K562 (cell line): ENCODE data around the gene ZCCHC8. TPM values are rescaled to one million over a fixed set of nuclear protein-coding genes. Genes with fewer than 3 reads are reported as not detected.

Experiments
- CC2D1A ChIP-seq: fragments of 450-650 bp; IDR thresholded peaks from 2 replicates; pipeline ENCODE4 v1.6.1; 2017; ENCODE audit warnings: mild to moderate bottlenecking
- CTCF ChIP-seq, 3 experiments: IDR thresholded peaks in 2 of 3; conservative IDR thresholded peaks in 1 of 3; 2 replicates each; pipeline ENCODE4 v1.5.1; 2011 to 2012; ENCODE audit warnings: low read length in 3 of 3, mild to moderate bottlenecking in 3 of 3, control low read depth in 2 of 3, improper control_type of control experiment in 1 of 3, inconsistent platforms in 1 of 3, low read depth in 1 of 3, mixed read lengths in 1 of 3, moderate library complexity in 1 of 3; ENCODE audit not compliant: insufficient read depth in 2 of 3
- DACH1 ChIP-seq: fragments of 450-650 bp; IDR thresholded peaks from 2 replicates; pipeline ENCODE4 v1.6.1; 2018; ENCODE audit not compliant: partially characterized antibody
- EHMT2 ChIP-seq: fragments of 450-650 bp; IDR thresholded peaks from 2 replicates; pipeline ENCODE4 v1.6.1; 2018; ENCODE audit warnings: antibody characterized with exemption
- ELK1 ChIP-seq: sonication (generic); formaldehyde crosslinking; IDR thresholded peaks from 2 replicates; pipeline ENCODE4 v1.8.1; 2022; ENCODE audit warnings: missing genetic modification reagents
- ETS2 ChIP-seq: IDR thresholded peaks from 2 replicates; pipeline ENCODE4 v1.6.1; 2016; ENCODE audit warnings: borderline replicate concordance, missing genetic modification characterization, mild to moderate bottlenecking, moderate library complexity, missing compliant biosample characterization; ENCODE audit not compliant: poor library complexity, severe bottlenecking
- GATAD2A ChIP-seq: fragments of 450-650 bp; IDR thresholded peaks from 2 replicates; pipeline ENCODE4 v1.6.1; 2017
- ILF3 ChIP-seq: fragments of 450-650 bp; IDR thresholded peaks from 2 replicates; pipeline ENCODE4 v1.6.1; 2018; ENCODE audit warnings: antibody characterized with exemption, mild to moderate bottlenecking, moderate library complexity, borderline replicate concordance
- KDM5B ChIP-seq: fragments of 200-600 bp; sonication (generic); IDR thresholded peaks from 2 replicates; pipeline ENCODE4 v1.6.1; 2012; ENCODE audit warnings: low read depth, mild to moderate bottlenecking, moderate library complexity, low read length, control low read depth, inconsistent platforms; ENCODE audit not compliant: insufficient replicate concordance
- MYC ChIP-seq, 2 experiments: fragments of 250-450 bp in 1 of 2; sonication (Bioruptor Pico) in 1 of 2; IDR thresholded peaks; 2 replicates each; pipeline versions ENCODE4 v1.5.1 to v1.6.1; 2012 to 2021; ENCODE audit warnings: low read depth in 2 of 2, borderline replicate concordance in 1 of 2, improper control_type of control experiment in 1 of 2, low read length in 1 of 2, mild to moderate bottlenecking in 1 of 2, moderate library complexity in 1 of 2
- NCOA1 ChIP-seq: fragments of 450-650 bp; IDR thresholded peaks from 2 replicates; pipeline ENCODE4 v1.6.1; 2016; ENCODE audit warnings: low read depth
- NFE2 ChIP-seq: IDR thresholded peaks from 2 replicates; pipeline ENCODE4 v1.6.1; 2014; ENCODE audit warnings: antibody characterized with exemption, low read depth
- NR2C2 ChIP-seq, 2 experiments: fragments of 200-800 bp in 1 of 2; sonication (Bioruptor generic) in 1 of 2; sonication (generic) in 1 of 2; formaldehyde crosslinking in 1 of 2; IDR thresholded peaks; 2 replicates each; pipeline versions ENCODE4 v1.6.1 to v1.8.0; 2016 to 2022; ENCODE audit warnings: mild to moderate bottlenecking in 1 of 2, missing compliant biosample characterization in 1 of 2, missing genetic modification characterization in 1 of 2, missing genetic modification reagents in 1 of 2
- PHF21A ChIP-seq: fragments of 450-650 bp; IDR thresholded peaks from 2 replicates; pipeline ENCODE4 v1.6.1; 2017; ENCODE audit warnings: low read depth, borderline replicate concordance
- STAT5B ChIP-seq: fragments of 250-450 bp; sonication (Bioruptor Pico); IDR thresholded peaks from 2 replicates; pipeline ENCODE4 v1.8.0; 2021; ENCODE audit warnings: mild to moderate bottlenecking, inconsistent platforms
- THAP12 ChIP-seq: fragments of 250-450 bp; sonication (Bioruptor Pico); IDR thresholded peaks from 2 replicates; pipeline ENCODE4 v1.9.0; 2021; ENCODE audit warnings: mild to moderate bottlenecking, inconsistent platforms
- TRIM28 ChIP-seq: fragments of 450-650 bp; IDR thresholded peaks from 2 replicates; pipeline ENCODE4 v1.6.1; 2017
- ZBTB33 ChIP-seq: sonication (generic); formaldehyde crosslinking; IDR thresholded peaks from 2 replicates; pipeline ENCODE4 v1.8.1; 2023; ENCODE audit warnings: mild to moderate bottlenecking, missing genetic modification reagents
- ZNF175 ChIP-seq: fragments of 200-800 bp; sonication (Bioruptor generic); IDR thresholded peaks from 2 replicates; pipeline ENCODE4 v1.6.1; 2016; ENCODE audit warnings: low read depth, mild to moderate bottlenecking, missing genetic modification characterization, missing compliant biosample characterization
- ZNF79 ChIP-seq: fragments of 250-450 bp; sonication (Bioruptor Pico); IDR thresholded peaks from 2 replicates; pipeline ENCODE4 v1.4.0; 2020; ENCODE audit warnings: low read depth, mild to moderate bottlenecking, moderate library complexity
- polyA plus RNA-seq, 8 experiments: library from polyadenylated mRNA; depleted of rRNA in 4 of 8; stranded (reverse) in 5 of 8; unstranded in 3 of 8; fragments of >200 nt; fragmentation: Nextera tagmentation in 2 of 8; fragmentation: Illumina TruSeq in 1 of 8; extraction: Ambion mirVana in 2 of 8; extraction: Trizol in 1 of 8; gene quantifications; 2 replicates each; pipeline versions ENCODE4 v1.2.1 to v1.2.3, GENCODE V29; 2011 to 2014; ENCODE audit warnings: inconsistent platforms in 1 of 8, missing spikeins in 1 of 8
- total RNA-seq, 7 experiments: library from RNA; depleted of rRNA in 6 of 7; stranded (reverse); fragments of >200 nt in 6 of 7; fragmentation: Illumina TruSeq in 2 of 7; extraction: Trizol in 2 of 7; gene quantifications; 2 replicates each; pipeline versions ENCODE4 v1.2.1 to v1.2.3, GENCODE V29; 2011 to 2021; ENCODE audit warnings: low replicate concordance in 1 of 7

The ZCCHC8 gene
- total and polyA plus RNA-seq, 9 of the 15 experiments (the other 6 are each of a cell fraction or from before 2014, with no cell fraction given), result 14.8 to 50.9 (median 34.1) TPM

GRCh38 chr12:122422730-122423257 is 77.9 kb downstream of the ZCCHC8 start (continued):
- TF ChIP-seq ETS2 (tag) (no peak), MYC (IDR thresholded peaks at IDR 0.05; ENCODE audit: low read depth, low read length) (0 out of 2 replicates have a peak, but pooled peaks have one; percentile 1), MYC (CRISPR knock-in tag; IDR thresholded peaks at IDR 0.05; ENCODE audit: borderline replicate concordance, low read depth) (no peak), THAP12 (CRISPR knock-in tag) (no peak), ELK1 (no peak), STAT5B (no peak), TRIM28 (no peak), DACH1 (no peak), CTCF (IDR thresholded peaks at IDR 0.05 in 2 of 3, conservative IDR thresholded peaks at IDR 0.05 in 1 of 3; ENCODE audit: insufficient read depth in 2 of 3, low read depth in 1 of 3, low read length in 3 of 3) (no peak), PHF21A (no peak), EHMT2 (no peak), CC2D1A (no peak), NR2C2 (CRISPR knock-in tag; IDR thresholded peaks at IDR 0.05) (no peak), NR2C2 (tag; IDR thresholded peaks at IDR 0.05) (peak; percentile 12; the same call in 1 of the 2 replicates), NFE2 (peak; percentile 82), ZBTB33 (CRISPR knock-in tag) (no peak), ZNF175 (CRISPR knock-in tag) (no peak), NCOA1 (no peak), KDM5B (peak; percentile 74), ILF3 (no peak), GATAD2A (no peak), ZNF79 (CRISPR knock-in tag) (no peak)
